UCSD-AML1 (cell line): Measurements from ENCODE around the gene LIFR.
A peak's percentile ranks its signal among the peaks of the same experiment; 100 is the strongest.
"Not testable (repeated sequence)": the region's sequence is repeated elsewhere in the genome, so short reads cannot be mapped to it uniquely, and the experiment has no call there.

Experiments used
- DNase-seq: peaks from one replicate; lab custom pipeline; 2025; ENCODE audit not compliant: unreplicated experiment; lab: John Stamatoyannopoulos, UW

The LIFR gene, protein sequence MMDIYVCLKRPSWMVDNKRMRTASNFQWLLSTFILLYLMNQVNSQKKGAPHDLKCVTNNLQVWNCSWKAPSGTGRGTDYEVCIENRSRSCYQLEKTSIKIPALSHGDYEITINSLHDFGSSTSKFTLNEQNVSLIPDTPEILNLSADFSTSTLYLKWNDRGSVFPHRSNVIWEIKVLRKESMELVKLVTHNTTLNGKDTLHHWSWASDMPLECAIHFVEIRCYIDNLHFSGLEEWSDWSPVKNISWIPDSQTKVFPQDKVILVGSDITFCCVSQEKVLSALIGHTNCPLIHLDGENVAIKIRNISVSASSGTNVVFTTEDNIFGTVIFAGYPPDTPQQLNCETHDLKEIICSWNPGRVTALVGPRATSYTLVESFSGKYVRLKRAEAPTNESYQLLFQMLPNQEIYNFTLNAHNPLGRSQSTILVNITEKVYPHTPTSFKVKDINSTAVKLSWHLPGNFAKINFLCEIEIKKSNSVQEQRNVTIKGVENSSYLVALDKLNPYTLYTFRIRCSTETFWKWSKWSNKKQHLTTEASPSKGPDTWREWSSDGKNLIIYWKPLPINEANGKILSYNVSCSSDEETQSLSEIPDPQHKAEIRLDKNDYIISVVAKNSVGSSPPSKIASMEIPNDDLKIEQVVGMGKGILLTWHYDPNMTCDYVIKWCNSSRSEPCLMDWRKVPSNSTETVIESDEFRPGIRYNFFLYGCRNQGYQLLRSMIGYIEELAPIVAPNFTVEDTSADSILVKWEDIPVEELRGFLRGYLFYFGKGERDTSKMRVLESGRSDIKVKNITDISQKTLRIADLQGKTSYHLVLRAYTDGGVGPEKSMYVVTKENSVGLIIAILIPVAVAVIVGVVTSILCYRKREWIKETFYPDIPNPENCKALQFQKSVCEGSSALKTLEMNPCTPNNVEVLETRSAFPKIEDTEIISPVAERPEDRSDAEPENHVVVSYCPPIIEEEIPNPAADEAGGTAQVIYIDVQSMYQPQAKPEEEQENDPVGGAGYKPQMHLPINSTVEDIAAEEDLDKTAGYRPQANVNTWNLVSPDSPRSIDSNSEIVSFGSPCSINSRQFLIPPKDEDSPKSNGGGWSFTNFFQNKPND

DNA sequence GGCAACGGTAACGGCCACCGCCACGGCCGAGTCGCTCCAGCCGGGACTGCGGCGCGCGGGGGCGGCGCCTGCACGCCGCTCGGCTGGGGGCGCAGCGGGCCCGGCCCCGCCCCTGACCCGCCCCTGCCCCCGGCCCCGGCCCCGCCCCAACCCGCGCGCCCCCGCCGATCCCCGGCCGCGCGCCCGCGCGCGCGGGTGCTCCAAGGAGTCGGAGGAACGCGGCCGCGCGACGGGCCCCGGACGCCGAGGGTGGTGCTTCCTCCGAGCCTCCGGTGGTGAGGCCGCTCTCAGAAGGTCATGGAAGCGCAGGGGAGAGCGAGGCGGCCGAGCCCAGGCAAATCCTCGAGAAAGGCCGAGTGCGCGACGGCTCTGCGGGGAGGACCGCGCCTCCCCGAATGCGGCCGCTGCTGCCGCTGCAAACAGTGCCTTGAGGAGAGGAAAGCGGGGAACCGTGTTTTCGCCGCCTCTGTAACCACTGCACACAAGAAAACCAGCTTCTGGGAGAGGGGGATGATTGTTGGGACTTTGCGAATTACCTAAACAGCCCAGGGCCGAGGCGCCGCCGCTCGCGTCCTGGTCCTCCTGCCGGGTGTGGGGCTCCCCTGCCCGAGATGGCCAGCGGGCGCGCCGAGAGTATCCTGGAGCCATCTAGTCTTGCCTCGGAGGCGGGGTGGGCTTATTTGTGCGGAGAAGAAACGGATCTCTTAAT, at the start of gene LIFR:
Gene LIFR (minus strand): TSS at position 48 of the 709 bp plus-strand sequence. CDS start 25,999 bp downstream, outside the sequence.
- DNase-seq = peak; percentile 84

DNA sequence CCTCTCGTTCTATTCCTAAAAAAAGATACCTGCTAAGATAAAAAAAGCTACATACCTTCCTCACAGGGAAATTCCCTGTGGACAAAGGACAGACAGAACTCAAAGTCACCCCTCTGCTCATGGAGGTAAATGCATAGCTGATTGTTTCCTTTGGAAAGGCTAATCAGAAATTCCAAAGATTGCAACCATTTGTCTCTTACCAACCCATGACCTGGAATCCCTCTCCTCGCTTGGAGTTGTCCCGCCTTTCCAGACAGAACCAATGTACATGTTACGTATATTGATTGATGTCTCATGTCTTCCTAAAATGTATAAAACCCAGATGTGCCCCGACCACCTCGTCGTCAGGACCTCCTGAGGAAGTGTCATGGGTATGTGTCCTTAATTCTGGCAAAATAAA, 49.2 kb upstream of the LIFR start:
- DNase-seq = no peak

DNA sequence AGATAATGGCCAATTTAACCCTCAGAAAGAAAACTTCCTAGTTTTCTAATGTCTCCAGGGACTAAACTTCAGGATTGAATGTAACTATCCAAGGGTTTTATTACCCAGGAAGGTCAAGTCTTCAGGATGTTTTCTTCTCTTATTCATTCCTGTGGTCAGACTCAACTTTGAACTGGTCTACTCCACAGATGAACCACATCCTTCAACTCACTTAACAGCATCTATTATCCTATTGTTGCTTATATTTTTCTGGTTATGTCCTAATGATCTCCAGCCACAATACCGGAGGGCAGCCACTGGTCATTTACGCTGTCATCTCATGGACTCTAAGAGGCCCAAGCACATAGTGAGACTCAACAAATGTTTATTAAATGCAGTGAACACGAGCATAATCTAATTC, 47.2 kb upstream of the LIFR start:
- DNase-seq = no peak

DNA sequence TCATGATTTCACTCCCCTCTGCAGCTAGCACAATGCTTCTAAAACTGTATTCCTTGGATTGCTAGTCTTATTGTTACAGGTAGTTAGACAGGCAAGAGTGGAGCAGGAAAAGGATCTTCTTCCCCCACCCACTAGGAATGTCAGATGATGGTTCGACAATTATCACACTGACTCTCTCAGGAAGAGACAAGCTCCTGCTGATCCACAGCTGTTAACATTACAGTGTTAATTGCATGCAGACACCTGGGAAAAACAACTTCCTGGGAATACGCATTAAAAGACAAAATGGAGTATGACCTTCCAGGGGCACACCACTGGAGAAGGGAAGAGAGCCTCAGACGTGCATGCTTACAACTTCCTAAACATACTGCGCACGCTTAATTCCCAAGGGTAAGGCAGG, 46.2 kb upstream of the LIFR start:
- DNase-seq = no peak

DNA sequence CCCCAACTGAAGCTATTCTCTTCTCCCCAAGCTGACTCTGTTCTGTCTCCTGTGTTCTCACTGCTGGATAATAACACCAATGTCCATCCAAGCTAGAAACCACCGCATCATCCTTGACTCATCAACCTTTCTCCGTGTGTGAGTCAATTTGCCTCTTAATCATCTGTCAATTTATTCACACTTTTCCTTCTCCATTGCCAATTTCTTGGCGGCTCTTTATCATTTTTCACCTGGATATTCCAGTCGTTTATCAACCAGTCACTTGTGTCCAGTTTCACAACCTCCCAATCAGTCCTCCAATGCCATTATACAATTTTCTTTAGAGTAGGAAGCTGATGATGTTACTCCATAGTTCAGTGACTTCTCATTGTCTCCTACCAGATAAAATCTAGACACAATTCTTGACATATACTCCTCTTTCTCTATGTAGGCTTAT, 45.4 kb upstream of the LIFR start:
- no peak for DNase-seq

DNA sequence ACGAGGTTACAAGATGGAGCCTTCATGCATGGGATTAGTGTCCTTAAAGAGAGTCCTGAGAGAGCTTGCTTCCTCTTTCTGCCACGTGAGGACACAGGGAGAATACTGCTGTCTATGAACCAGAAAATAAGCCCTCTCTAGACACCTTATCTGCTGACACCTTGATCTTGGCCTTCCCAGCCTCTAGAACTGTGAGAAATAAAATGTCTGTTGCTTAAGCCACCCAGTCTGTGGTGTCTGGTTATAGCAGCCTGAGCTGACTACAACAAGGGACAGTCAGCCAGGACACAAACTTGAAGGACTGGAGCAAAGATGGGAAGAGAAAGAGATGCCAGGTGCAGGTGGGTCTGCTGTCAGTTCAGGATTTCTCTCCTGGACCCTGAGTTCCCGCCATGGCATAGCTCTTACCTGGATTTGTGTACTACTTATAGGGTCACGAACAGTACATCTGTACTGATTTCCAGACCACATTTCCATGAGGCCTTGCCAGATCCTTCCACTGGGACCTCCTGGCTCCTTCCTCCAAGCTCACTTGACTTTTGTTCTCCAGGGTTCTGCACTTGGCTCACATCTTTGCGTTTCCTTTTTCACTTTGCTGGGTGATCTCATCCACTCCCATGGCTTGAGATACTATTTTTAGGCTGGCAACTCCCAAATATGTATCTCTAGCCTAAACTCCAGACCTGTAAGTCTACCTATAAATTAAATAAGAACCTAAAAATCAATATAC, 44.9 kb upstream of the LIFR start:
- no peak for DNase-seq

DNA sequence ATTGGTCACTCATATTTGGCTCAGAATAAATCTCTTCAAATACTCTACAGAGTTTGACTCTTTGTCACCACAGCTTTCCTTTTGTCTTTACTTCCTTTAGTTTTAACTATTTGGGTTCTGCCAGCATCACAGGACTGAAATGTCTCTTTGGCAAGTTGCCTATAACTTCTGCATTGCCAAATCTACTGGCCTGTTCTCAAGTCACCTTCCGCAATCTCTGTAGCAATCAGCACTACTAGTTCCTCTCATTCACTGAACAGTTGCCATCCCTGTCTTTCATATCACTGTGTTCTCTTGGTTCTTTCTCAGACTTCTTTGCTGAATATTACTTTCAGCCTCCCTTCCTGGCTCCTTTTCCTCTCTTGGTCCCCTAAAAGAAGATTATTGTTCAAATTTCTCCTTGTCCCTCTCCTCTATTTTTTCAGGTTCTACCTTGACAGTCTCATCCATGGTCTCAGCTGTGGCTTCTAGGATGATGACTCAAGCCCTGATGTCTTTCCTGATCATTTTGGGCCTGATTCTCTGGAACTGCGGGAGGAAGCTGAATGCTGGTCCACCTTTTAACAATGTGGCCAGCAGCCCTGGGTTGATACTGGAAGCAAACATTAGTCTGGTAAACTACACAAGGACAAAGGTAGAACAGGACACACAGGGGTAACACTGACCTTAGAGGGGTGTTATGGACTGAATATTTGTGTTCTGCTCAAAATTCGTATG, 44.0 kb upstream of the LIFR start:
- DNase-seq = no peak

DNA sequence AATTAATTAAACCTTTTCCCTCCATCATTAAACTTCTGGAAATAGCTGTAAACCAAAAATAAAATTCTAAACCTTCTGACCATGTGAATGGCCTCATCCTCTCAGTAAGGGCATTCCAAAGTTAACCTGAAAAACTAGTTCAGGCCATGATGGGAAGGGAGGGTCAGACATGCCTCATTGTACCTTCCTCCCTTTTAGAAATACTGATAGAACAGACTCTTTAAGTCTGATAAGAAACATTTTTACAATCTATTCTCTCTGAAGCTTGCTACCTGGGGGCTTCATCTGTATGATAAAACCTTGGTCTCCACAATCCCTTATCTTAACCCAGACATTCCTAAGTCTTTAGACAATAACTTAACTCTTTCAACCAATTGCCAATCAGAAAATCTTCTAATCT, 43.3 kb upstream of the LIFR start:
- DNase-seq = not testable (repeated sequence)

DNA sequence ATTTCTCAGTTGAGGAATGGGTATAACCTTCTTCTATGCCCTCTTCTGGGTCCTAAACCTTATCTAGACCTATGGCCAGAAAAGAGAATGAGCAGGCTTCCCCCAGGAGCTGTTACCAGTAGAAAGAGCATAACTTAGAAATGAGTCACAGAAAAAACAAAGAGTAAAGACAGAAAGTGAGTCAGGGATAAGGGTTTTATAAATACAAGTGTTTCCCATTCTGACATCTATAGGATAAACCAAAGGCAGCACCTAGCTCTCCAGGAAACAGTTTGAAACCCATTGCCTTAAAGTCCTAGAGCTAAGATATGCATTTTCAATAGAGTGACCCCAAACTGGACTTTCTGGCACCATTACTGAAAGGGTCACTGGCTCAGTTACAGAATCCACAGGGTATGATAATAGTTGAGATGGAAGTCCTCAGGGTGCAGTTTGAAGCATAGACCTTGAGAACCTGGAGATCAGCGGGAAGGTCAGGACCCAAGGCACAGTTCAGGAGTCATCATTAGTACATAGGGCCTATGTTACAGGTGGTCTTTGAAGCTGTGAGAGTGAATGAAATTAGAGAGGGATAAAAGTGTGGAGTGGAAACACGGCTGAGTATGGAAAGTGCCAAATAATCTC, 42.7 kb upstream of the LIFR start:
- DNase-seq = no peak

DNA sequence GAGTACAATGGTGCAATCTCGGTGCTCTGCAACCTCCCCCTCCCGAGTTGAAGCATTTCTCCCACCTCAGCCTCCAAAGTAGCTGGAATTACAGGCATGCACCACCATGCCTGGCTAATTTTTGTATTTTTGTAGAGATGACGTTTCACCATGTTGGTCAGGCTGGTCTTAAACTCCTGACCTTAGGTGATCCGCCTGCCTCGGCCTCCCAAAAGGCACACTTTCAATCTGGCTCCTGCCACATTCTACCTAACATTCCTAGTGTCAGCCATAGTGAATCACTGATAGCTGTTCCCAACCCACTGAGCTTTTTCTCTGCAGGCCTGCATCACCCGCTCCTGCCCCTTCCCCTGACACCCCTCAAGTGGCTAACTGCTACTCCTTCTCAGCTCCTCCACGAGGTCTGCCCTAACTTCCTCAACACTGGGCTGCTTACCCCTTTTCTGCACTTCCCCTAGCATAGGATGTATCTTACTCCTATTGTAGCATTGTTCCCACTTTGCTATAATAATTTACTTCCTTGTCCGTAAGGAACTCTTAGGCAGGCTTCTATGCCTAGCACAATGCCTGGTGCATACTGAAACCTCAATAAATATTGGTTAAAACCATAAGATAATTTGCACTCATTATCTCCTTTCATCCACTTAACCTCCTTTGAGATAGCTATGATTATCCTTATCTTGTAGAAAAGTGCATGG, 42.0 kb upstream of the LIFR start:
- DNase-seq = peak; percentile 20

DNA sequence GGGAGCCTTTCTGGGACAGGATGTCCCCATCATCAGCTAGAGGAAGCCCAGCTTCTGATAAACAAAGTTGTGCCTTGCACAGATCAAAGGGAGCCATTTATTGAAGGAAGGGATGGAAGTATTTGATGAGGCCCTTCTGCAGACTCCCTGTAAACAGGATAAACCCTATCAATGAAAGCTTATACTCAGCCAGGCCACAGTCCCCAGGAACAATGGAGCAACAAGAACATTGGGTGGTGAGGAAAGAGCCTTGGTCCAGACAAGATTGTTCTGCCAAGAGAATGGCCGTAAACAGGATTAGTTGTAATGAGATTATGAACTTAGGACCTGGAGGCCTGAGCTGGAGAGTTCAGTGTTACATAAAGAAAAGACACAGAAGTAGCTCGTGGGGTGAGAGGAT, 40.5 kb upstream of the LIFR start:
- DNase-seq = no peak

DNA sequence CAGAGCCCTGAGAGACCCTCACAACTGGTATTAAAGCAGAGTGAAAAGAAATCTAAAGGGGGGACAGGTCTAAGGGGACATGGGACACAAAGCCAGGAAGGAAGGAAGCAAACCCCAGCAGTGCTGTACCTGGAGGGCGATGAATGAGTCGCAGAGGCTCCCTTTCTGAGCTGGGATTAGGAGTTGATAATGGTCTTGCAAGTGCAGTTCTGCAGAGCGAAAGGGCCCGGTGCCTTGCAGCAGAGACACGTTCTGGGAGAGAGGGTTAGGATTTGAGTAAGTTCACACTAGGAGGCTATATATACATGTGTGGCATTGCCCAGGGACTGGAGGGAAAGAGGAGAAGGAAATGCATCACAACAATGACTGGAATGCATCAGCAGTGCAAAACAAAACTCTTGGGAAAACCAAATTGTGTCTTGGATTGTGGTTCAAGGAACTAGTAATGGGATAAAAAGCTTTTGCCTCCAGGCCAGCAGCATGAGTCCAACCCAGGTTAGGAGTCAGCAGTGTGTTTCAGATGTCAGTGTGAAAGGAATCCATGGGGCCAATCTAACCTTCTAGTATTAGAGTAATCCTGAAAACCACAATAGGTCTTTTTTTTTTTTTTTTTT, 38.8 kb upstream of the LIFR start:
- DNase-seq = no peak

DNA sequence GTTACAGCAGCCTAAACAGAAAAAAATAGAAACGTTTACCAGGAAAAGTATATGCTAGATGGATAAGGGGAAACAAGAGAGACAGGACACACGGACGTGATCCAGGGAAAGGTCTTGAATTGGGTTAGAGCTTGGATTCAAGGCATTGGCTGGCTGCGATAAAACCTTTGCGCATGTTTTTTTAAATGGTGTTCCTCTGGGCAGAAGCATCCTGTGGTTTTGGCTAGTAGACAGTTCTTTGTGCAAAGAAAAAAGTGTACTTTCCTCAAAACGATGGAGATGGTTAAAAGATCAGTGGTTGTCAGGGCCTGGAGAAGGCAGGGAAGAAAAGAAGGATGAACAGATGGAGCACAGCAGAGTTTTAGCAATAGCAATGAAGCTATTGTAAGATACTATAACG, 37.5 kb upstream of the LIFR start:
- DNase-seq = no peak

DNA sequence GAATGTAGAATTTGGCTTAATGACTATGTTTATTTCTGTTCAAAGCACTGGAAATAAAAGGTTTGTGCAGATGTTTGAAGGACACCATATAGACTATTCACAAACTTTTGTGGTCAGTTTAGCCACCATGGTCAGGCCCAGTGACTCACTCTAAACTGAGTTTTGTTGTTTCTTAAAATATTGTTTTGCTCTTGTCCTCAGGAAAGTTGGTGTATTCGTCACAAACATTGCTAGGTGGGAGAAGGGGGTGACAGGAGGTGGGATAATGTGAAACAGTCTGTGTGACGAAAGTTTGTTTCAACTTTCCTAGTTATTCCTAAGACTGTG, 35.0 kb upstream of the LIFR start:
- DNase-seq = no peak

DNA sequence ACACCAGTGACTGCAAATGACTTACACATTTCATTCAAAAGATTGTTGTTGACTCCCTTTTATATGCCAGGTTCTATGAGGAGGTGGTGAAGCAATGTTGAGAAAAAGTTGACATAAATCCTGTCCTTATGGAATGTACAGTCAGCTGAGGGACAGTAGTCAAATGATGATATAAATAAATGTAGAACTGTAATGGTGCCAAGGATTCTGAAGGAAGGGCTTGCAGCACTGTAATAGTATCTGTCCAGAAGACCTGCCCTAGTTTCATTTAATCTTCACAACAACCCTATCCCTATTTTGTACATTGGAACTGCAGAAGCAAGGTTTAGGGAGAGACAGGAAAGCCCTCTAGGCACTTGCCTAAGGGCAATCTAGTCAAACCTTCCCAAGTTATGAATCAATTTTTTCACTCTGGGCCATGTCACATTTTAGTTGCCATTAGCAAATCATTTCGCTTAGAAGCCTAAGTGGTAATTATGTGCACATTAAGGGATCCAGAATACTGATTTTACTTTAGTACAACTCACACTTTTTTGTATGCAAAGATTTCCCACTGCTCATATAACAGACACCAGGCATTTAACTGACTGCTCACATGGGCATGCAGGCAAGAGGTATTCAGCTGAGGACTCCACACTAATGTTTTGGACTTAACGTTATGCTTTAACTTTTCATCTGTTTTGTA, 34.5 kb upstream of the LIFR start:
- DNase-seq = no peak

DNA sequence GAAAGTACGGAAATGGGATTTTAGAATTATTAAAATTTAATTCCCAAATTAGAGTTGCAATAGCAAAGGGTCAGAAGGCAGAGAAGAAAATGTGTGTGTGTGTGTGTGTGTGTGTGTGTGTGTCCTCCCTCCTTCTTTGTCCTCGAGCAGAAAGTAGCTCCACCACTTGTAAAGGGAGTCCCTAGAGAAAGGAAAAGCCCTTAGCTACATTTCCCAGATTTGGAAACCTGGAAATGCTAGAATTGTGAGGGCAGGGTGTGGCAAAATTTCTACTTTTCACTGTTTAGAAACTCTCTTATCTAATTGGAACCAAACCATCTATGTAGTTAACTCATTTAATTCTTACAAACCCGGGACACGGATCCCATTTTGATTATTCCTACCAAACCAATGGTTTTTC, 33.2 kb upstream of the LIFR start:
- DNase-seq = no peak

DNA sequence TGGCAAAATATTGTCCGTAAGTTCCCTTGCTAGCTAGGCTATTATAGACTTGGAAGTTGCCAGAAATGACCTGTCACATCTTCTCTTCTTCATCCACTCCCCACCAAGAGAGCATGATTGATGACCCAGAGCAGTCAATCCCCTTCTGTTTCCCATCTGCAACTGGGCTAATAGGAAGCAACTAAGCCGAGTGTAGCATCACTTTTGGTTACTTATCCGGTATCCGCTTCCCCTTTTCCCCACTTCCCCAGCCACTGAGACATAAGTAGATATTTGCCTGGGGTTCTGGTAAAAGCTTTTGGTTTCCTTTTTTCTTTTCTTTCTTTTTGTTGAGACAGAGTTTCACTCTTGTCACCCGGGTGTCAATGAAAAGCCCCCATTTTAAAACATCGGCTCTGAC, 29.4 kb upstream of the LIFR start:
- DNase-seq = peak; percentile 37

DNA sequence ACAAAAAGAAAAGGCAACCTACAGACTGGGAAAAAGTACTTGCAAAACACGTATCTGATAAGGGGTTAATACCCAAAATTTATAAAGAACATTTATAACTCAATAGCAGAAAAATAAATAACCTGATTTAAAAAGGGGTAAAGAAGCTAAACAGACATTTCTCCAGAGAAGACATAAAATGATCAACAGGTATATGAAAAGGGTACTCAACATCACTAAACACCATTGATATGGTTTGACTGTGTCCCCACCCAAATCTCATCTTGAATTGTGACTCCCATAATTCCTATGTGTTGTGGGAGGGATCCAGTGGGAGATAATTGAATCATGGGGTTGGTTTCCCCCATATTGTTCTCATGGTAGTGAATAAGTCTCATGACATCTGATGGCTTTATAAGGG, 27.1 kb upstream of the LIFR start:
- no peak for DNase-seq
